Measurements from ENCODE around the gene DYNC1LI2. TPM values are rescaled to one million over a fixed set of nuclear protein-coding genes. Genes with fewer than 3 reads are reported as not detected.

Gene DYNC1LI2
- total and polyA plus RNA-seq, 12 donors: 27.2 to 109 (median 88.2) TPM

- Histone ChIP-seq H3K27ac (no peak overlapping the region), H3K36me3 (peaks cover 0 to 100% (median 67%) of the 10 kb centered on the region in 9 donors), H3K4me3 (no peak overlapping the region), H3K27me3 (no peaks in the 10 kb centered on the region), H3K4me1 (peaks cover 0 to 20% (median 8%) of the 10 kb centered on the region in 9 donors), H3K9me3 (no peaks in the 10 kb centered on the region)
- intact Hi-C loops (cut with DNase I): loop anchor here in 3 of 10 donors (5.0 kb wide), 2 partner anchors 136 to 141 kb away; no protein-coding TSS in a partner anchor
- TF ChIP-seq CTCF (IDR thresholded peaks at IDR 0.05): no peak
- WGBS, 2 donors: 84 to 92% methylated on average over 7 of the region's 7 CpGs
- DNase-seq (no peak), ATAC-seq (no peak)
Observed at GRCh38 chr16:66731101-66731500, 20.3 kb downstream of the DYNC1LI2 start.

GRCh38 chr16:66728804-66729203 lies 22.6 kb downstream of the DYNC1LI2 start:
- peak in 2 of 8 donors; percentile 10 to 36 for ATAC-seq
- Histone ChIP-seq H3K4me1 (peaks cover 0 to 20% (median 8%) of the 10 kb centered on the region in 9 donors), H3K36me3 (peaks cover 0 to 100% (median 73%) of the 10 kb centered on the region in 9 donors), H3K4me3 (no peak overlapping the region), H3K27me3 (no peaks in the 10 kb centered on the region), H3K27ac (peak overlapping the region in 1 of 10 donors; percentile 36), H3K9me3 (no peaks in the 10 kb centered on the region)
- intact Hi-C loops (cut with DNase I): loop anchor here in 7 of 10 donors (1.0 to 10.0 kb wide), 7 partner anchors 22 to 143 kb away; partner anchors contain the start of gene DYNC1LI2 (in 2 of the 7)
- TF ChIP-seq CTCF (IDR thresholded peaks at IDR 0.05): no peak
- WGBS, 2 donors: 66 to 69% methylated on average over 4 of the region's 4 CpGs
- DNase-seq: no peak

GRCh38 chr16:66728117-66728787 lies 23.2 kb downstream of the DYNC1LI2 start:
- no peaks in the 10 kb centered on the region for H3K9me3 ChIP-seq
- H3K27ac ChIP-seq: peak overlapping the region in 1 of 10 donors; percentile 36
- intact Hi-C loops (cut with DNase I): loop anchor here in 7 of 10 donors (1.0 to 10.0 kb wide), 7 partner anchors 23 to 144 kb away; partner anchors contain the start of gene DYNC1LI2 (in 2 of the 7)
- peaks cover 0 to 20% (median 8%) of the 10 kb centered on the region in 9 donors for H3K4me1 ChIP-seq
- peak; percentile 53 to 79 (median 74) for TF ChIP-seq CTCF (IDR thresholded peaks at IDR 0.05)
- no peak overlapping the region for H3K4me3 ChIP-seq
- peak; percentile 73 to 92 (median 84) for ATAC-seq
- DNase-seq: peak in 1 of 2 donors; percentile 48
- H3K27me3 ChIP-seq: no peaks in the 10 kb centered on the region
- peaks cover 0 to 100% (median 73%) of the 10 kb centered on the region in 9 donors for H3K36me3 ChIP-seq
- 29 to 33% methylated on average over 3 of the region's 3 CpGs for WGBS, 2 donors

GRCh38 chr16:66720766-66721165 lies 30.6 kb downstream of the DYNC1LI2 start:
- no peak for ATAC-seq
- Histone ChIP-seq H3K27me3 (no peaks in the 10 kb centered on the region), H3K4me1 (peaks cover 0 to 7% (median 0%) of the 10 kb centered on the region in 9 donors), H3K4me3 (no peak overlapping the region), H3K27ac (no peak overlapping the region), H3K36me3 (peaks cover 0 to 88% (median 40%) of the 10 kb centered on the region in 9 donors), H3K9me3 (no peaks in the 10 kb centered on the region)
- no peak for TF ChIP-seq CTCF (IDR thresholded peaks at IDR 0.05)
- DNase-seq: no peak
- intact Hi-C loops (cut with DNase I): loop anchor here in 3 of 10 donors (10.0 kb wide), 1 partner anchor 144 kb away; no protein-coding TSS in a partner anchor
- WGBS, 2 donors: 81 to 83% methylated on average over 3 of the region's 3 CpGs

All from heart right ventricle (tissue), 16 donors.